HEK293 (cell line): ENCODE results near the gene GPLD1.

Source experiments
- ATF2 ChIP-seq: fragments of 450-650 bp; formaldehyde crosslinking; IDR thresholded peaks from 2 replicates; pipeline ENCODE4 v1.5.1; 2016; ENCODE audit warnings: missing biosample characterization, missing genetic modification characterization, low read depth
- BCL11A ChIP-seq: fragments of 450-650 bp; formaldehyde crosslinking; IDR thresholded peaks from 2 replicates; pipeline ENCODE4 v1.5.1; 2016; ENCODE audit warnings: low read depth, missing biosample characterization, missing genetic modification characterization
- EGR2 ChIP-seq: fragments of 450-650 bp; formaldehyde crosslinking; IDR thresholded peaks from 2 replicates; pipeline ENCODE4 v1.5.1; 2016; ENCODE audit warnings: low read depth, missing biosample characterization, missing genetic modification characterization
- HOXA7 ChIP-seq: sonication (generic); formaldehyde crosslinking; IDR thresholded peaks from 2 replicates; pipeline ENCODE4 v1.8.1; 2022; ENCODE audit warnings: missing genetic modification reagents, borderline replicate concordance
- SCRT1 ChIP-seq: fragments of 450-650 bp; formaldehyde crosslinking; IDR thresholded peaks from 2 replicates; pipeline ENCODE4 v1.5.1; 2016; ENCODE audit warnings: missing biosample characterization, missing genetic modification characterization, borderline replicate concordance
- SP7 ChIP-seq: fragments of 450-650 bp; formaldehyde crosslinking; IDR thresholded peaks from 2 replicates; pipeline ENCODE4 v1.5.1; 2016; ENCODE audit warnings: missing biosample characterization, missing genetic modification characterization
- WT1 ChIP-seq: fragments of 450-650 bp; formaldehyde crosslinking; IDR thresholded peaks from 2 replicates; pipeline ENCODE4 v1.5.1; 2016; ENCODE audit warnings: missing biosample characterization, missing genetic modification characterization
- YY1 ChIP-seq: fragments of 450-650 bp; formaldehyde crosslinking; IDR thresholded peaks from 2 replicates; pipeline ENCODE4 v1.5.1; 2018; ENCODE audit warnings: missing biosample characterization, missing genetic modification characterization
- ZBTB11 ChIP-seq: fragments of 450-650 bp; formaldehyde crosslinking; conservative IDR thresholded peaks from 2 replicates; pipeline ENCODE4 v1.5.1; 2016; ENCODE audit warnings: low read depth, missing biosample characterization, missing genetic modification characterization
- ZBTB17 ChIP-seq: fragments of 450-650 bp; formaldehyde crosslinking; IDR thresholded peaks from 2 replicates; pipeline ENCODE4 v1.5.1; 2016; ENCODE audit warnings: missing biosample characterization, missing genetic modification characterization
- ZBTB26 ChIP-seq: fragments of 450-650 bp; formaldehyde crosslinking; optimal IDR thresholded peaks from 2 replicates; pipeline ENCODE3; 2016; ENCODE audit warnings: missing biosample characterization, mild to moderate bottlenecking, missing genetic modification characterization
- ZBTB6 ChIP-seq: fragments of 450-650 bp; formaldehyde crosslinking; IDR thresholded peaks from 2 replicates; pipeline ENCODE4 v1.5.1; 2017; ENCODE audit warnings: missing biosample characterization, missing genetic modification characterization
- ZEB2 ChIP-seq: fragments of 450-650 bp; formaldehyde crosslinking; IDR thresholded peaks from 2 replicates; pipeline ENCODE4 v1.5.1; 2016; ENCODE audit warnings: missing biosample characterization, missing genetic modification characterization
- ZFHX2 ChIP-seq: fragments of 450-650 bp; formaldehyde crosslinking; conservative IDR thresholded peaks from 2 replicates; pipeline ENCODE4 v1.5.1; 2016; ENCODE audit warnings: missing biosample characterization, missing genetic modification characterization
- ZFP69B ChIP-seq: fragments of 450-650 bp; formaldehyde crosslinking; IDR thresholded peaks from 2 replicates; pipeline ENCODE4 v1.5.1; 2016; ENCODE audit warnings: missing biosample characterization, missing genetic modification characterization
- ZNF24 ChIP-seq: fragments of 450-650 bp; formaldehyde crosslinking; IDR thresholded peaks from 2 replicates; pipeline ENCODE4 v1.5.1; 2016; ENCODE audit warnings: missing biosample characterization, missing genetic modification characterization
- ZNF341 ChIP-seq: fragments of 450-650 bp; formaldehyde crosslinking; IDR thresholded peaks from 2 replicates; pipeline ENCODE4; 2016; ENCODE audit warnings: low read depth, missing biosample characterization, missing genetic modification characterization
- ZNF350 ChIP-seq: fragments of 450-650 bp; formaldehyde crosslinking; IDR thresholded peaks from 2 replicates; pipeline ENCODE4 v1.5.0; 2017; ENCODE audit warnings: missing biosample characterization, mild to moderate bottlenecking, missing genetic modification characterization
- ZNF560 ChIP-seq: fragments of 450-650 bp; formaldehyde crosslinking; IDR thresholded peaks from 2 replicates; pipeline ENCODE4 v1.5.1; 2017; ENCODE audit warnings: missing biosample characterization, missing genetic modification characterization, borderline replicate concordance
- ZNF561 ChIP-seq: fragments of 450-650 bp; IDR thresholded peaks from 2 replicates; pipeline ENCODE4 v1.5.1; 2018; ENCODE audit warnings: missing biosample characterization, missing genetic modification characterization, borderline replicate concordance
- ZNF596 ChIP-seq: fragments of 450-650 bp; IDR thresholded peaks from 2 replicates; pipeline ENCODE4 v1.5.0; 2018; ENCODE audit warnings: missing biosample characterization, mild to moderate bottlenecking, missing genetic modification characterization, moderate library complexity
- ZNF600 ChIP-seq: fragments of 450-650 bp; formaldehyde crosslinking; IDR thresholded peaks from 2 replicates; pipeline ENCODE4 v1.5.1; 2016; ENCODE audit warnings: missing biosample characterization, missing genetic modification characterization
- ZNF610 ChIP-seq: fragments of 450-650 bp; formaldehyde crosslinking; IDR thresholded peaks from 2 replicates; pipeline ENCODE4 v1.5.1; 2016; ENCODE audit warnings: missing biosample characterization, missing genetic modification characterization, borderline replicate concordance
- ZNF629 ChIP-seq: fragments of 450-650 bp; formaldehyde crosslinking; IDR thresholded peaks from 2 replicates; pipeline ENCODE4 v1.5.1; 2017; ENCODE audit warnings: missing biosample characterization, missing genetic modification characterization
- ZNF639 ChIP-seq: fragments of 450-650 bp; formaldehyde crosslinking; IDR thresholded peaks from 2 replicates; pipeline ENCODE4 v1.5.1; 2016; ENCODE audit warnings: missing biosample characterization, missing genetic modification characterization
- ZNF660 ChIP-seq: fragments of 450-650 bp; IDR thresholded peaks from 2 replicates; pipeline ENCODE4 v1.5.1; 2018; ENCODE audit warnings: missing biosample characterization, mild to moderate bottlenecking, missing genetic modification characterization
- ZNF692 ChIP-seq: fragments of 450-650 bp; formaldehyde crosslinking; IDR thresholded peaks from 2 replicates; pipeline ENCODE4 v1.5.1; 2016; ENCODE audit warnings: missing biosample characterization, missing genetic modification characterization
- ZNF76 ChIP-seq: fragments of 450-650 bp; formaldehyde crosslinking; IDR thresholded peaks from 2 replicates; pipeline ENCODE4; 2016; ENCODE audit warnings: low read depth, missing biosample characterization, missing genetic modification characterization, borderline replicate concordance
- ZSCAN16 ChIP-seq: fragments of 450-650 bp; formaldehyde crosslinking; IDR thresholded peaks from 2 replicates; pipeline ENCODE4 v1.5.1; 2016; ENCODE audit warnings: missing biosample characterization, missing genetic modification characterization

Gene GPLD1

GRCh38 chr6:24402697-24403500 is 86.5 kb downstream of the GPLD1 start, which contains the start of gene MRS2 (continued):
- TF ChIP-seq ZBTB6 (tag by site-specific recombination) (no peak), ATF2 (tag by site-specific recombination) (no peak), ZNF610 (tag by site-specific recombination) (0 out of 2 replicates have a peak, but pooled peaks have one; percentile 48), ZNF24 (tag by site-specific recombination) (0 out of 2 replicates have a peak, but pooled peaks have one; percentile 28), ZNF560 (tag by site-specific recombination) (no peak), ZBTB11 (0 out of 2 replicates have a peak, but pooled peaks have one; percentile 16), BCL11A (peak; percentile 64; the same call in 1 of the 2 replicates), ZBTB17 (peak; percentile 76), ZNF692 (tag by site-specific recombination) (peak; percentile 84), ZFP69B (tag by site-specific recombination) (peak; percentile 77; the same call in 1 of the 2 replicates), ZBTB26 (peak; percentile 67), ZNF600 (tag by site-specific recombination) (peak; percentile 94), ZNF660 (tag by site-specific recombination) (0 out of 2 replicates have a peak, but pooled peaks have one; percentile 29), WT1 (tag by site-specific recombination) (peak; percentile 61), HOXA7 (CRISPR knock-in tag) (no peak), ZNF341 (tag by site-specific recombination) (peak; percentile 31; the same call in 1 of the 2 replicates), ZEB2 (tag by site-specific recombination) (peak; percentile 97), ZSCAN16 (tag by site-specific recombination) (peak; percentile 42; the same call in 1 of the 2 replicates), ZNF350 (tag by site-specific recombination) (no peak), ZNF629 (peak; percentile 26; the same call in 1 of the 2 replicates), SCRT1 (tag by site-specific recombination) (peak; percentile 60), ZNF76 (tag by site-specific recombination) (peak; percentile 51; the same call in 1 of the 2 replicates), SP7 (tag by site-specific recombination) (peak; percentile 63), YY1 (tag by site-specific recombination) (peak; percentile 30; the same call in 1 of the 2 replicates), ZNF561 (tag by site-specific recombination) (peak; percentile 43), EGR2 (tag by site-specific recombination) (peak; percentile 35; the same call in 1 of the 2 replicates), ZFHX2 (tag by site-specific recombination) (peak; percentile 45), ZNF639 (tag by site-specific recombination) (peak; percentile 50; the same call in 1 of the 2 replicates), ZNF596 (tag by site-specific recombination) (no peak)
